PC-3 (cell line): Measurements from ENCODE around the gene SAMHD1. TPM values are rescaled to one million over a fixed set of nuclear protein-coding genes. Genes with fewer than 3 reads are reported as not detected.

Source experiments
- ATAC-seq: fragments of 200-7000 bp; cut with Tn5 transposase; 2 replicates; pipeline ENCODE4 v1.9.1; 2020; ENCODE audit warnings: mild to moderate bottlenecking, moderate library complexity
- BruUV-seq: library from RNA; stranded (reverse); fragments of 400-500 nt; replicated peaks from 2 replicates; lab custom pipeline; 2021; lab: Mats Ljungman, UMichigan
- CTCF ChIA-PET: fragments of 300-600 bp; sonication (Branson Sonifier 250); formaldehyde crosslinking; loops from one replicate; lab custom pipeline; 2022; ENCODE audit warnings: antibody characterized with exemption; lab: Charles Lee
- POLR2A ChIA-PET: fragments of 300-600 bp; sonication (Branson Sonifier 250); formaldehyde crosslinking; loops from one replicate; lab custom pipeline; 2022; ENCODE audit warnings: antibody characterized with exemption; ENCODE audit not compliant: unreplicated experiment; lab: Charles Lee
- DNase-seq: peaks from one replicate; pipeline ENCODE4 v3.0.0-alpha.2; 2015
- H2AFZ ChIP-seq: fragments of 300-600 bp; sonication (generic); 2 replicates; pipeline ENCODE4 v1.6.0; 2016; ENCODE audit warnings: antibody characterized with exemption, low read length
- H3F3A ChIP-seq: fragments of 300-600 bp; sonication (generic); one replicate; pipeline ENCODE4 v1.6.0; 2017; ENCODE audit warnings: antibody characterized with exemption, low read length, control low read depth, mild to moderate bottlenecking; ENCODE audit not compliant: unreplicated experiment
- H3K27ac ChIP-seq: fragments of 300-600 bp; sonication (generic); 2 replicates; pipeline ENCODE4 v1.5.1; 2016; ENCODE audit warnings: mild to moderate bottlenecking, low read length
- H3K27me3 ChIP-seq: fragments of 300-600 bp; sonication (generic); 2 replicates; pipeline ENCODE4 v1.6.1; 2016; ENCODE audit warnings: low read length, mixed read lengths
- H3K36me3 ChIP-seq: fragments of 300-600 bp; sonication (generic); 2 replicates; pipeline ENCODE4 v1.6.1; 2016; ENCODE audit warnings: low read depth, mixed run types, low read length, mixed read lengths
- H3K4me1 ChIP-seq: fragments of 300-600 bp; sonication (generic); 2 replicates; pipeline ENCODE4 v1.5.1; 2016; ENCODE audit warnings: low read length; ENCODE audit not compliant: insufficient read depth
- H3K4me2 ChIP-seq: fragments of 300-600 bp; sonication (generic); 2 replicates; pipeline ENCODE4 v1.6.0; 2016; ENCODE audit warnings: low read length
- H3K4me3 ChIP-seq: fragments of 300-600 bp; sonication (generic); 2 replicates; pipeline ENCODE4 v1.5.1; 2016; ENCODE audit warnings: mild to moderate bottlenecking, low read length, mixed read lengths
- H3K79me2 ChIP-seq: fragments of 300-600 bp; sonication (generic); 2 replicates; pipeline ENCODE4 v1.6.1; 2017; ENCODE audit warnings: low read length, mixed read lengths
- H3K9ac ChIP-seq: fragments of 300-600 bp; sonication (generic); 2 replicates; pipeline ENCODE4 v1.6.0; 2016; ENCODE audit warnings: mild to moderate bottlenecking, low read length
- H3K9me2 ChIP-seq: fragments of 300-600 bp; sonication (generic); replicated peaks from 2 replicates; pipeline ENCODE4 v1.6.1; 2016; ENCODE audit warnings: mixed run types, low read length, mixed read lengths
- H3K9me3 ChIP-seq: fragments of 300-600 bp; sonication (generic); 2 replicates; pipeline ENCODE4 v1.6.1; 2016; ENCODE audit warnings: low read length, mixed read lengths
- H4K20me1 ChIP-seq: fragments of 300-600 bp; sonication (generic); 2 replicates; pipeline ENCODE4 v1.6.1; 2016; ENCODE audit warnings: low read length, mixed read lengths
- EZH2 ChIP-seq: fragments of 300-600 bp; sonication (generic); IDR thresholded peaks from one replicate; pipeline ENCODE4 v1.6.1; 2017; ENCODE audit warnings: antibody characterized with exemption, mild to moderate bottlenecking, low read length; ENCODE audit not compliant: unreplicated experiment
- EZH2phosphoT487 ChIP-seq: fragments of 300-600 bp; sonication (generic); IDR thresholded peaks from 2 replicates; pipeline ENCODE4 v1.6.1; 2018; ENCODE audit warnings: mild to moderate bottlenecking, antibody characterized with exemption, low read length, borderline replicate concordance
- intact Hi-C: fragments of 100-400 bp; cut with micrococcal nuclease; formaldehyde crosslinking; loops from 2 replicates; pipeline ENCODE4 v1.9.0; 2023
- total RNA-seq: library from RNA; depleted of rRNA; stranded (reverse); fragments of >200 nt; gene quantifications from 2 replicates; pipeline ENCODE4 v1.2.3, GENCODE V29; 2014
- TF ChIP-seq, protein P1 (sequence below): fragments of 300-600 bp; sonication (generic); conservative IDR thresholded peaks from 2 replicates; pipeline ENCODE4 v1.5.1; 2017; ENCODE audit warnings: antibody characterized with exemption, low read depth, mild to moderate bottlenecking, low read length

The SAMHD1 gene
- total RNA-seq, 1 experiment from 2014 or later, result 24.2 TPM

DNA sequence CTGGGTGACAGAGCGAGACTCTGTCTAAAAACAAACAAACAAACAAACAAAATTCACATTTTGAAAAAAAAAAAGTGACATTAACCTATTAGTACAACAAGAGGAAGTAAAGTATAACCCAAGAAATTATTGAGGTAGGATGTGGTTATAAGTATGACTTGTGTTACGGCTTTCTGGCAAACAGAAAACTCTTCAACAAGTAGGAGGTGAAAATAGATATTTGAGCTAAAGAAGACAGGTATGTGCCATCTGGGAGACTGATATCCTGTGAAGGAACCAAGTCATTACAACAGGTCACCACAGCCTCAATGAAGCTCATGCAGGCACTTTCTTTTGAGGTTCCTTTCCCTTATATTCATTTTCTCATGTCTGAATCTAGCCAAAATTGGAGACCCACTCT lies 46.8 kb downstream of the SAMHD1 start:
- Histone ChIP-seq H3K4me2 (no peak overlapping the region), H3K36me3 (no peaks in the 10 kb centered on the region), H3K27ac (no peak overlapping the region), H3K9ac (no peak overlapping the region), H3K4me3 (no peak overlapping the region), H3K9me3 (no peaks in the 10 kb centered on the region), H3F3A (no peaks in the 10 kb centered on the region), H3K9me2 (no peaks in the 10 kb centered on the region), H3K27me3 (no peaks in the 10 kb centered on the region), H3K4me1 (no peaks in the 10 kb centered on the region), H4K20me1 (no peaks in the 10 kb centered on the region), H2AFZ (no peak overlapping the region), H3K79me2 (no peaks in the 10 kb centered on the region)
- ATAC-seq, result no peak
- CTCF ChIA-PET, result no interaction called here
- TF ChIP-seq, protein P1, sequence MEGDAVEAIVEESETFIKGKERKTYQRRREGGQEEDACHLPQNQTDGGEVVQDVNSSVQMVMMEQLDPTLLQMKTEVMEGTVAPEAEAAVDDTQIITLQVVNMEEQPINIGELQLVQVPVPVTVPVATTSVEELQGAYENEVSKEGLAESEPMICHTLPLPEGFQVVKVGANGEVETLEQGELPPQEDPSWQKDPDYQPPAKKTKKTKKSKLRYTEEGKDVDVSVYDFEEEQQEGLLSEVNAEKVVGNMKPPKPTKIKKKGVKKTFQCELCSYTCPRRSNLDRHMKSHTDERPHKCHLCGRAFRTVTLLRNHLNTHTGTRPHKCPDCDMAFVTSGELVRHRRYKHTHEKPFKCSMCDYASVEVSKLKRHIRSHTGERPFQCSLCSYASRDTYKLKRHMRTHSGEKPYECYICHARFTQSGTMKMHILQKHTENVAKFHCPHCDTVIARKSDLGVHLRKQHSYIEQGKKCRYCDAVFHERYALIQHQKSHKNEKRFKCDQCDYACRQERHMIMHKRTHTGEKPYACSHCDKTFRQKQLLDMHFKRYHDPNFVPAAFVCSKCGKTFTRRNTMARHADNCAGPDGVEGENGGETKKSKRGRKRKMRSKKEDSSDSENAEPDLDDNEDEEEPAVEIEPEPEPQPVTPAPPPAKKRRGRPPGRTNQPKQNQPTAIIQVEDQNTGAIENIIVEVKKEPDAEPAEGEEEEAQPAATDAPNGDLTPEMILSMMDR, result no peak
- TF ChIP-seq EZH2phosphoT487, result no peak
- TF ChIP-seq EZH2, result no peak
- no TSS peak for BruUV-seq
- intact Hi-C loops, result no loop called here
- POLR2A ChIA-PET, result no interaction called here
- DNase-seq, result no peak

DNA sequence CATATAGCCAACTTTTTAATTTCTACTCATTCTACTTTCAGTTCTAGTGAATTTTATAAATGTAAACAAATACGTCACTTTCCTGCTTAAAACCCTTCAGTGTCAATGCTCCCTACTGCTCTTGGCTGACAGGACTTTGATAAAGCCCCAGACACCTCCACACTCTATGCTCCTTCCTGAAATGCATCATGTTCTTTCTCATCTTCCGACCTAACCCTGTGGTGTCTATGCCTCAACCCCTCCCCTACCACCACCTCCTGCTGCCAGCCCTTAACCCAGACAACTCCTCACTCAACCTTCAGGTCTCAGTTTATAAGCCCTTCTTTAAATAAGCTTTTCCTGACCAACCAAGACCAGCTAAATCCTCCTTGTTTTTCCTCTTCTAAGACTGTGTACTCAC lies 56.5 kb downstream of the SAMHD1 start:
- ATAC-seq (no peak), DNase-seq (no peak)
- ChIA-PET POLR2A (no interaction called here), CTCF (no interaction called here)
- no peaks in the 10 kb centered on the region for H4K20me1 ChIP-seq
- no peaks in the 10 kb centered on the region for H3F3A ChIP-seq
- H3K9me2 ChIP-seq, result no peaks in the 10 kb centered on the region
- H3K4me1 ChIP-seq, result no peaks in the 10 kb centered on the region
- intact Hi-C loops, result no loop called here
- no TSS peak for BruUV-seq
- no peak overlapping the region for H3K27ac ChIP-seq
- H3K4me2 ChIP-seq, result no peak overlapping the region
- H3K4me3 ChIP-seq, result no peak overlapping the region
- H2AFZ ChIP-seq, result no peak overlapping the region
- TF ChIP-seq EZH2 (no peak), EZH2phosphoT487 (no peak)
- TF ChIP-seq, protein P1, result no peak
- H3K9me3 ChIP-seq, result no peaks in the 10 kb centered on the region
- H3K9ac ChIP-seq, result no peak overlapping the region
- no peaks in the 10 kb centered on the region for H3K79me2 ChIP-seq
- peaks cover 4% of the 10 kb centered on the region; the same call in 1 of the 2 replicates for H3K36me3 ChIP-seq
- H3K27me3 ChIP-seq, result no peaks in the 10 kb centered on the region

GRCh38 chr20:36893801-36894200 lies 57.7 kb downstream of the SAMHD1 start:
- Histone ChIP-seq H3K9me2 (no peaks in the 10 kb centered on the region), H3K4me3 (no peak overlapping the region), H2AFZ (no peak overlapping the region), H3F3A (no peaks in the 10 kb centered on the region), H3K36me3 (peaks cover 4% of the 10 kb centered on the region; the same call in 1 of the 2 replicates), H3K9me3 (no peaks in the 10 kb centered on the region), H3K27ac (no peak overlapping the region), H3K4me2 (no peak overlapping the region), H3K27me3 (no peaks in the 10 kb centered on the region), H3K79me2 (no peaks in the 10 kb centered on the region), H4K20me1 (no peaks in the 10 kb centered on the region), H3K9ac (no peak overlapping the region), H3K4me1 (no peaks in the 10 kb centered on the region)
- intact Hi-C loops, result no loop called here
- no TSS peak for BruUV-seq
- ChIA-PET POLR2A (no interaction called here), CTCF (no interaction called here)
- TF ChIP-seq EZH2phosphoT487 (no peak), EZH2 (no peak)
- TF ChIP-seq, protein P1, result no peak
- no peak for ATAC-seq
- no peak for DNase-seq
